Naive thymus-derived CD8-positive, alpha-beta T cell (primary cell): Measurements from ENCODE around the gene SLC23A1. TPM values are rescaled to one million over a fixed set of nuclear protein-coding genes. Genes with fewer than 3 reads are reported as not detected.
A peak's percentile ranks its signal among the peaks of the same experiment; 100 is the strongest.

Experiments used
- ATAC-seq, 2 donors: fragments of 150-1000 bp; cut with Tn5 transposase in 1 of 2; sonication (Bioruptor Pico), chemical (Tn5 transposase) in 1 of 2; 1 replicate in 1 of 2; 2 replicates in 1 of 2; pipeline ENCODE4 v1.10.0; 2021; ENCODE audit warnings: mild to moderate bottlenecking in 2 of 2, moderate library complexity in 2 of 2
- POLR2A ChIA-PET: fragments of 350-600 bp; sonication (Branson Sonifier 250); formaldehyde crosslinking; loops from one replicate; lab custom pipeline; 2021; ENCODE audit warnings: antibody characterized with exemption; lab: Charles Lee
- DNase-seq, 10 donors: peaks; one replicate each; pipeline versions ENCODE4 v3.0.0 to v3.0.0-alpha.2; 2020 to 2022
- H3K27ac Mint-ChIP-seq, 10 donors: one replicate each; pipeline ENCODE4 v1.8.0; 2020 to 2022; ENCODE audit warnings: mild to moderate bottlenecking in 10 of 10, mixed read lengths in 10 of 10, moderate library complexity in 4 of 10, inconsistent platforms in 1 of 10
- H3K27me3 Mint-ChIP-seq, 5 donors: one replicate each; pipeline ENCODE4 v1.8.0; 2021 to 2022; ENCODE audit warnings: mixed read lengths in 5 of 5
- H3K36me3 Mint-ChIP-seq, 3 donors: one replicate each; pipeline ENCODE4 v1.8.0; 2020 to 2022; ENCODE audit warnings: mixed read lengths in 3 of 3, mild to moderate bottlenecking in 2 of 3, inconsistent platforms in 1 of 3
- H3K4me1 Mint-ChIP-seq, 4 donors: one replicate each; pipeline ENCODE4 v1.8.0; 2021 to 2022; ENCODE audit warnings: mixed read lengths in 4 of 4
- H3K4me3 Mint-ChIP-seq, 10 donors: one replicate each; pipeline ENCODE4 v1.8.0; 2020 to 2022; ENCODE audit warnings: mild to moderate bottlenecking in 10 of 10, mixed read lengths in 10 of 10, moderate library complexity in 6 of 10, inconsistent platforms in 1 of 10
- H3K9me3 Mint-ChIP-seq, 9 donors: one replicate each; pipeline ENCODE4 v1.8.0; 2020 to 2022; ENCODE audit warnings: mixed read lengths in 9 of 9, mild to moderate bottlenecking in 3 of 9, inconsistent platforms in 1 of 9, moderate library complexity in 1 of 9
- polyA plus RNA-seq, 3 donors: library from polyadenylated mRNA; unstranded; fragments of 300-500 nt; fragmentation: Illumina TruSeq; gene quantifications; one replicate each; pipeline ENCODE4 v1.2.3, GENCODE V29; 2021
- total RNA-seq, 8 experiments: library from RNA in 2 of 8; stranded (reverse) in 2 of 8; gene quantifications; one replicate each; pipeline ENCODE4 v1.2.3 and lab custom pipeline; 2021 to 2026

SLC23A1 gene
- total and polyA plus RNA-seq, 5 experiments from 2014 or later, result 0.15 to 0.34 TPM; not detected in 3

DNA sequence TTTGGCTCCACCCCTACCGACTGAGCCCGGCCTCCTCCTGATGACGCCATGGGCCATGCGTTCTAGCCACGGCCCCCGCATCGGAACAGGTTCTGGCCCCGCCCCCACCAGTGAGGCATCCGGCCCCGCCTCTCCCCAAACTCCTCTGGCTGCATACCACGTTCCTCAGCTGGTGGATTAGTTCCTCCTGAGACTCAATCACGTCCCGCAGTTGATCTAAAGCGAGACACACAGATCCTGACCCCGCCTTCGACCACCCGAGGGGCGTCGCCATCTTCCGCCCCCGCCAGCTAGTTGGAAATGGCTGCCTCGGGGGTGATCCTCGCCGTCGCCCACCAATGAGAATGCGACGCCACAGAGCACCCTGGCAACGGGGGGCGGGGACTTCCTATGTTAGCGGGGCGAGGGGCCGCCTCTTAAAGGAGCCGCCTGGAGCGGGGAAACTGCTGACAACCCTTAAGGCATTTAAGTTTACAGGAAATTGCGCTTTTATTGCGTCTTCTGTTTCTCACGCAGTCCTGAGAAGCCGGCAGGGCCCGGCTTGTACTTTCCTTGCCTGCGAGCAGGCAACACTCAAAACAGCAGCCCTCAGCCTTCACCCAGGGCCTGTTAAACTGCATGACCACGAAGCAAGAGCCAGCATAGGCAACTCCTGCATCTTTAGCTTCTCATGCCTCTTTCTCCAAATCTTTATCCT, 20.8 kb upstream of the SLC23A1 start, which contains the start of gene SPATA24:
Gene SPATA24 (minus strand): TSS at position 303 of the 697 bp plus-strand sequence. CDS start 29 bp downstream, at position 274.
- ATAC-seq, result peak; percentile 89 to 91
- H3K27ac Mint-ChIP-seq, result peak within 1 kb of the TSS; percentile 95 to 100 (median 99)
- POLR2A ChIA-PET, result interaction anchor here (0.6 to 3.1 kb wide), 13 partner anchors 11 to 861 kb away, joined by 3 to 19 read pairs (median 4); partner anchors contain the start of genes DNAJC18, ETF1, MATR3 and PAIP2
- H3K9me3 Mint-ChIP-seq, result no peaks in the 10 kb centered on the region
- DNase-seq, result peak; percentile 94 to 99 (median 98)
- H3K27me3 Mint-ChIP-seq, result no peaks in the 10 kb centered on the region
- peaks cover 0 to 5% (median 4%) of the 10 kb centered on the region in 3 donors for H3K36me3 Mint-ChIP-seq
- H3K4me1 Mint-ChIP-seq, result peaks cover 24 to 45% (median 30%) of the 10 kb centered on the region in 4 donors
- H3K4me3 Mint-ChIP-seq, result peak within 1 kb of the TSS; percentile 87 to 99 (median 96)

DNA sequence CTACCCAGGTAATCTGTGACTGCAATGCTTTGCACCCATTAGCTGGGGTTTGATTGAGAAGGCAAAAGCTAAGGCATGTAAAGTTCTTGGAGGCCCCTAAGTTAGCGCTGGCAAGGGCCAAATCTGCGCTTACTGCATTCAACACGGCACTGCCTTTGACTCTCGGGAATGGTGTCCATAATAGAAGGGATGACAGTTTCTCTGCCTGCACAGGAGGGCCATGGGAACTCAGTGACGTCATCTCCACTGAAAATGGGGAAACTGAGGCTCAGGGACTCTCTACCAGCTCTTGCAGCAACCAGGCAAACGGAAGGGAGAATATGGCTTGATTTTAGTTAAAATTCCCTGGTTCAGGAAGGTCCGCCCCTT, 20.3 kb upstream of the SLC23A1 start:
- H3K9me3 Mint-ChIP-seq, result no peaks in the 10 kb centered on the region
- POLR2A ChIA-PET, result interaction anchor here (0.6 to 3.1 kb wide), 13 partner anchors 11 to 860 kb away, joined by 3 to 19 read pairs (median 4); partner anchors contain the start of genes DNAJC18, ETF1, MATR3 and PAIP2
- H3K4me3 Mint-ChIP-seq, result peak overlapping the region; percentile 87 to 99 (median 96)
- DNase-seq, result no peak
- peaks cover 0 to 5% (median 4%) of the 10 kb centered on the region in 3 donors for H3K36me3 Mint-ChIP-seq
- H3K27me3 Mint-ChIP-seq, result no peaks in the 10 kb centered on the region
- H3K4me1 Mint-ChIP-seq, result peaks cover 24 to 45% (median 30%) of the 10 kb centered on the region in 4 donors
- peak overlapping the region; percentile 95 to 100 (median 99) for H3K27ac Mint-ChIP-seq
- no peak for ATAC-seq

DNA sequence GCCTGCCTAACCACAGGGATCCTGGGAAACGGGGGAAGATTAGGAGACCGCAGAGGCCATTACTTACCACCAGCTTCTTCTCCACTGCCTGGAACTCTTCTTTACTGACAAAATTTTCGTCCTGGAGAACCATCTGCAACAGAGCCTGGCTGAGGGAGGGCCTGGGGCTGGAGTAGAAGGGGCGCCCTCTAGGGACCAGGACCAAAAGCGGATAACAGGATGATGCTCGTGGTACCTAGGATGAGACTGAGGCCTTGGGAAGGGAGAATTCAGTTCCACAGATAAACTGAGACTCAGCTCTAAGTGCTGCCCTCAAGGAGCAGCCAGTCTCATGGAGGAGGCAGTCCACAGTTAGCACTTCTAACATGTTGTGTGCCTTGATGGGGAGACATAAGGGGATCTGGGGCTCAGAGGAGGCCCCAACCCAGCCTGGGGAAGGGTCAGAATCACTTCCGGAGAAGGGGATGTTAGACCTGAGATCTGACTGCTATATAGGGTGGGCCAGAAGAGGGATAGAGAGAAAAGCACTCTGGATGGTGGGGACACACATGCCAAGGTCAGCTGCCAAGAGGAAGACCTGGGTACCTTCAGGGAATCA, 19.6 kb upstream of the SLC23A1 start:
- H3K4me3 Mint-ChIP-seq, result peak overlapping the region; percentile 87 to 99 (median 96)
- peaks cover 20 to 39% (median 27%) of the 10 kb centered on the region in 4 donors for H3K4me1 Mint-ChIP-seq
- H3K36me3 Mint-ChIP-seq, result peaks cover 0 to 5% (median 4%) of the 10 kb centered on the region in 3 donors
- DNase-seq, result no peak
- POLR2A ChIA-PET, result interaction anchor here (0.6 to 3.1 kb wide), 6 partner anchors 10 to 109 kb away, joined by 4 to 19 read pairs (median 8); partner anchors contain the start of genes MATR3, PAIP2 and STING1
- H3K9me3 Mint-ChIP-seq, result no peaks in the 10 kb centered on the region
- H3K27ac Mint-ChIP-seq, result peak overlapping the region in 9 of 10 donors; percentile 95 to 100 (median 99)
- H3K27me3 Mint-ChIP-seq, result no peaks in the 10 kb centered on the region
- ATAC-seq, result no peak

DNA sequence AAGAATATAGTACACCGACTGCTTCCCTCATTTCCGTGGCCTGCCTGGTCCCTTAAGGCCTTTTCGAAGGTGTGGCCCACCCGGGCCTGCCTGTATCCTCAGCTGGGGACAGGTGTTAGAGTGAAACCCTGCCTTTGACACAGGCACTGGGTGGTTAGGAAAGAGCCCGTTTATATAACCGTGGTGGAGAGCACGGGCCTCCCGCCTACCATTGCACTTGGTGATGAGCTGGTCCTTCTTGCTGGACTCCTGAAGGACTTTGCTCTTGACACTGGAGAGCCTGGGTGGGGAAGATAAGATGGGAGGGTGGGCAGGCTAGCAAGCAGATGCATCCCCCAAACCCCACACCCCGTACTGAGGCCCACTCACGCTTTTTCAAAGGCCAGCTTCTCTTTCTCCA, 18.4 kb upstream of the SLC23A1 start:
- Mint-ChIP-seq H3K4me3 (peak overlapping the region in 1 of 10 donors; percentile 26), H3K27ac (peak overlapping the region in 1 of 10 donors; percentile 33), H3K4me1 (peaks cover 15 to 31% (median 22%) of the 10 kb centered on the region in 4 donors), H3K9me3 (no peaks in the 10 kb centered on the region), H3K27me3 (no peaks in the 10 kb centered on the region), H3K36me3 (peaks cover 0 to 5% (median 4%) of the 10 kb centered on the region in 3 donors)
- ATAC-seq (no peak), DNase-seq (no peak)
- POLR2A ChIA-PET, result interaction anchor here (0.7 to 3.1 kb wide), 2 partner anchors 9 to 60 kb away, joined by 3 to 19 read pairs; partner anchors contain the start of gene PAIP2

DNA sequence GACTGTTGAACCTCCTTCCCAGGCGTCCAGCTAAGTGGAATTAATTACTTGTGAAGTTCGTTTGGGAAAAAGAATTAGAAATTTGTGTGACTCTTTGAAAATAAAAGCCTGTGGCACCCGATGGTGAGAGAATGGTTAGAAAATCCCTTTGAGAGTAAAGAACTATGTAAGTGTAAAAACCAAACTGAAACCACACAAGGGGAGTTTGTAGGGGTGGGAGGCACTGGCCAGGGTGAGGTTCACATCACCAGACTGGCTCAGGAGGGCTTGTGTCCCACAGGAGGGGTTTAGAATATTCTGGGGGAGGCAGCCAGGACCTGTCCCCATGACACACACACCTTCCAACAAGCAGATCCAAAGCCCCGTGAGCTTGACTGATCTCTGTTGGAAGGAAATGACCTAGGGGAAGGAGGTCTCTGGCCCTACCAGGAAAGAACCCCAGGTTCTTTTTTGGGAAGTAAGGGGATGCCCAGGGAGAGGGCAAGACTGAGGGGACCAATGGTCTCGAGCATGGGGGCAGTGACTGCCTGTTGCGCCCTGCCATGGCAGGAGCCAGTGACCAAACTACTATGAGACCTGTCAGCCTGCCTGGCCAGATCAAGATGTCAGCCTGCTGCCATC, 16.5 kb upstream of the SLC23A1 start:
- POLR2A ChIA-PET, result interaction anchor here (0.7 to 1.3 kb wide), 2 partner anchors 26 to 58 kb away, joined by 3 read pairs; partner anchors contain the start of gene PAIP2
- no peaks in the 10 kb centered on the region for H3K9me3 Mint-ChIP-seq
- H3K4me3 Mint-ChIP-seq, result no peak overlapping the region
- ATAC-seq, result no peak
- H3K4me1 Mint-ChIP-seq, result peaks cover 16 to 27% (median 21%) of the 10 kb centered on the region in 4 donors
- no peak for DNase-seq
- peaks cover 0 to 5% (median 4%) of the 10 kb centered on the region in 3 donors for H3K36me3 Mint-ChIP-seq
- H3K27me3 Mint-ChIP-seq, result peaks cover 0 to 1% (median 0%) of the 10 kb centered on the region in 5 donors
- peak overlapping the region in 1 of 10 donors; percentile 26 for H3K27ac Mint-ChIP-seq

DNA sequence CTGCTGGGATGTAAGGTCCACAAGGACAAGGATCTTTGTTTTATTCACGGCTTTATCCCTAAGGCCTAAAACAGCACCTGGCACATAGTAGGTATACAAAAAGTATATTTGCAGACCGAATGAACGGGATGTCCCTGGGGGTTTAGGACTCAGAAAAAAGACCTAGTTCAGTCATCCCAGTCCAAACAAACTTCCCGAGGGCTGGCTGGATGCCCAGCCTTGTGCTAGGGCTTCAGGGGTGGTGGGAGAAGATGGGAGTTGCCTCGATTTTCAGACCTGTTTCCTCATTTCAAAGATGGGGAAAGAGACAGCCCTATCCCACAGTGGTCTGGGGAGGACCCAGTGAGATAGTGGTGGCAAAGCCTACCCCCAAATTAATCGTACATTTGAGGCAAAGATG, 14.8 kb upstream of the SLC23A1 start:
- ATAC-seq (no peak), DNase-seq (no peak)
- Mint-ChIP-seq H3K36me3 (peaks cover 0 to 5% (median 4%) of the 10 kb centered on the region in 3 donors), H3K4me1 (peaks cover 4 to 16% (median 12%) of the 10 kb centered on the region in 4 donors), H3K27ac (no peak overlapping the region), H3K27me3 (peaks cover 0 to 1% (median 0%) of the 10 kb centered on the region in 5 donors), H3K4me3 (no peak overlapping the region), H3K9me3 (no peaks in the 10 kb centered on the region)
- POLR2A ChIA-PET, result no interaction called here

DNA sequence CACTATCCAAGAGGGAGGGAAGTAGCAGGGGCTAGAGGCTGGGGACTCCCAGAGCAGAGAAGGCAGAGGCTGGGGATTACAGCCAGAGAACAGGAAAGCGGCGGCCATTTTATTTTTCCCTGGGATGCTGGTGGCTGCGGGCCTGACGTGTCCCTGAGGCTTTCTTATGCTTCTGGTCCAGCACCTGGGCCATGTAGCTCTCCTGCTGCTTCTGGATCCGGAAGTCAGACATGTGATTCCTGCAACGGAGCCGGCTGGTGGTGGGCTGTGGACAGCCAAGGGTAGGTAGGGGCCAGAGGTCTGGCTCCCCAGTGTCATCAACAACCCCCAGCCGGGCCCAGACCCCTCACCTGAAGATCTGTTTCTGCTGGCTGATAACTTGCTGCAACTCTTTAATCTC, 13.6 kb upstream of the SLC23A1 start:
- H3K4me3 Mint-ChIP-seq, result no peak overlapping the region
- POLR2A ChIA-PET, result interaction anchor here (1.6 kb wide), 1 partner anchor 103 kb away, joined by 4 read pairs; the partner anchor contains the start of gene MATR3
- H3K27me3 Mint-ChIP-seq, result peaks cover 0 to 1% (median 0%) of the 10 kb centered on the region in 5 donors
- ATAC-seq, result no peak
- peak in 1 of 10 donors; percentile 40 for DNase-seq
- H3K27ac Mint-ChIP-seq, result no peak overlapping the region
- H3K36me3 Mint-ChIP-seq, result peaks cover 0 to 5% (median 4%) of the 10 kb centered on the region in 3 donors
- peaks cover 6 to 15% (median 11%) of the 10 kb centered on the region in 4 donors for H3K4me1 Mint-ChIP-seq
- H3K9me3 Mint-ChIP-seq, result no peaks in the 10 kb centered on the region

DNA sequence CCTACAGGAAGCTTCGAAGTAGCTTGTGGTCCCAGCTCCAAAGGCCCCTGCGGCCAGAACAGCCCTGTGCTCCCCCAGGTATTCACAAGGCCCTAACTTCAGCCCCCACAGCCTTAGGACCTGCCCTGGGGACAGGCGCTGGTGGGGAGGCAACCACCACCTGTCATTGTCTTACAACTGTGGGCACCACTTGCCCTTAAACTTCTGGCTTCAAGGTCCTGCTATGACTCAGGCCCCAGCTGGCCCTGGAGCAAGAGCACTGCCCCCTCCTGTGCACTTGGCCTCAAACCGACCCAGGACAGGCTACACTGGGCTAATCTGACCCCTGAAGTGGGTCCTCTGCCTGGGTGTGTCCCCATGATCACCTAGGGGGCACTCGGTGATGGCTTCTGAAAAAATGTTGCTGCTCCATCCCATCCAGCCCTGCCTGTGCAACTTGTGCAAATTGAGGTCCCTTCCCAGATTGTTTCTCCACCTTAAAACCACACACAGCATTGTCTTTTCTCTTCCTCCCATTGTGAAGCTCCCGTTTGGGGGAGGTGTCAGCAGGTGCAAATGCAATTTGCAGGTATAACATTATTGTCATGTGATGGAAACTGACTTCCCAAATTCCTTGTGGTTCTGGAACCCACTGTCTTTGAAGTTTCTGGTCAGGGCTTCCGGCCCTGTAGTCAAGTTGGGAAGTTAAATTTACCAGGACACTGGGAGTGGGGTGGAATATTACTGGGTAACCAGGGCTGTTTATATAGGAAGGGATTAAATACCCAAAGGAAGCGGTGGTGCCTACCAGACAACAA, 12.9 kb upstream of the SLC23A1 start:
- peak overlapping the region in 1 of 10 donors; percentile 19 for H3K27ac Mint-ChIP-seq

DNA sequence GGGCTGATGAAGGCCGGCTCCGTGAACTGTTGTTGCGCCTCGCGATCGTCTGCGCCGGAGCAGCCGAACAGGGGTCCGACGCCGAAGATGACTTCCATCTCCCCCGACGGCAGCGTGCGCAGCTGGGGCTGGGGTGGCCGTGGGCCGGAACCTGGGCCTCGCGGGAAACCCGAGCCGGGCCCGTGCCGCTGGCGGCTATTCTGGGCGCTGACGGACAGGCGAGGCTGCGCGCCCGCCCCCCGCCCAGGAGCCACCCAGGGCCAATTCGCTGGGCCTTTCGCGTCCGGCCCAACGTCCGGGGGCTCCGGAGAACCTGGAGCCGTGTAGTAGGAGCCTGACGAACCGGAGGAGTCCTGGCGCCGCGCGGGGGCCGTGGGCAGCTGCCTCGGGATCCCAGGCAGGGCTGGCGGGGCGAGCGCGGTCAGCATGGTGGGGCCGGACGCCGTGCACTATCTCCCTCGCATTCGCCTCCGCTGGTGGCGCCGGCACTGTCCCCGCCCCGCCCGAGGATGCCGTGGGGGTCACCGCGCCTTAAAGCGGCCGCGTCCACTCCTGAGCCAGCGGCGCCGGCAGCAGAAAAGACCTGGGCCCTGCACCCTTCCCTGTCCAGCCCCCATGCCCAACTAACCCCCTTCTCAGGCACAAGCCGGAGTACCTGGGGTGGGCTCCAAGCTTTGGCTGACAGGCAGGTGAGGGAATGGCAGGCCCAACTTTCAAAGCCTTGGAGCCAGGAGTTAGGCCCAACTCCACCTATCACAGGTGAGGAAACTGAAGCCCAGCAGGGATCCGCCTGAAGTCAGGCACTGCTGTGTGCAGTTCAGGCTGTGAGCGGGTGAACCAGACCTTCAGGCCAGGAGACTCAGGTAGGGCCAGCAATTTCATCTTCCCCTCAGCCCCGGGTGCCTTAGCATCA, 11.8 kb upstream of the SLC23A1 start, which contains the start of gene PROB1:
Gene PROB1 (minus strand): TSS at position 451 of the 913 bp plus-strand sequence. CDS start 23 bp downstream, at position 428.
- Mint-ChIP-seq H3K27ac (no peak within 1 kb of the TSS), H3K27me3 (peaks cover 0 to 1% (median 0%) of the 10 kb centered on the region in 5 donors), H3K4me1 (peaks cover 15 to 33% (median 29%) of the 10 kb centered on the region in 4 donors), H3K36me3 (peaks cover 0 to 4% (median 3%) of the 10 kb centered on the region in 3 donors), H3K4me3 (peak within 1 kb of the TSS in 9 of 10 donors; percentile 30 to 94 (median 90)), H3K9me3 (no peaks in the 10 kb centered on the region)
- POLR2A ChIA-PET, result interaction anchor here (0.6 to 4.0 kb wide), 5 partner anchors 8 to 101 kb away, joined by 3 to 19 read pairs (median 7); partner anchors contain the start of genes MATR3, PAIP2 and SPATA24
- ATAC-seq, result no peak
- no peak for DNase-seq

More for the DNA sequence above, 12.9 kb upstream of the SLC23A1 start:
- Mint-ChIP-seq H3K4me3 (peak overlapping the region in 4 of 10 donors; percentile 25 to 54 (median 29)), H3K36me3 (peaks cover 0 to 4% (median 3%) of the 10 kb centered on the region in 3 donors), H3K9me3 (no peaks in the 10 kb centered on the region), H3K4me1 (peaks cover 9 to 21% (median 18%) of the 10 kb centered on the region in 4 donors), H3K27me3 (peaks cover 0 to 1% (median 0%) of the 10 kb centered on the region in 5 donors)
- POLR2A ChIA-PET, result interaction anchor here (0.6 to 1.6 kb wide), 2 partner anchors 22 to 102 kb away, joined by 4 to 7 read pairs; partner anchors contain the start of gene MATR3
- DNase-seq (no peak), ATAC-seq (no peak)

DNA sequence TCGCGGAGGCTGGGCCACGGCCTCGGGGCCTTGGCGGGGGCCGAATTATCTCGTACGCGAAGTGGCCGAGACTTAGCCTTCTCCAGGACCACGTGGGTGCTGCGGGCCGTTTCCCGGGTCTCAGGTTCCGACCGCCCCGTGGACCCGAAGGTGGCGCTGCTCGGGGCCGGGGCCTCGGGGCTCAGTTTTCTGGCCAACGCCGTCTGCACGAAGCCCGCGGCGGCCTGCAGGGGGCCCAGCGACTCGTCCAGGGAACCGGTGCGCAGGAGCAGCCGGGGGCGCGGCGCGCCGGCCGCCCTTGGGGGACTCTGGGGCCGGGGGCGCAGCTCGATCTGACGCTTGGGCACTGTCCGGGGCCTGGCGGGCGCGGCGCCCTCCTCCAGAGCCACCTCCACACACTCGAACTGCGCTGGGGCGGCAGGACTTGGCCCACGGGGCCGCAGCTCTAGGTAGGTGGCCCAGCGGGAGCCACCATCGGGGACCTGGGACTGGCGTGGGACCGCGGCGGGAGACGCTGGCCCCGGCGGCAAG, 11.1 kb upstream of the SLC23A1 start:
- H3K4me3 Mint-ChIP-seq, result peak overlapping the region in 8 of 10 donors; percentile 84 to 94 (median 90)
- H3K36me3 Mint-ChIP-seq, result peaks cover 0 to 1% (median under 1%) of the 10 kb centered on the region in 3 donors
- H3K4me1 Mint-ChIP-seq, result peaks cover 19 to 40% (median 34%) of the 10 kb centered on the region in 4 donors
- ATAC-seq (peak; percentile 19 to 39), DNase-seq (peak in 6 of 10 donors; percentile 26 to 75 (median 50))
- POLR2A ChIA-PET, result interaction anchor here (0.6 to 4.0 kb wide), 3 partner anchors 9 to 100 kb away, joined by 3 to 19 read pairs (median 9); partner anchors contain the start of genes MATR3 and SPATA24
- H3K27ac Mint-ChIP-seq, result no peak overlapping the region
- H3K27me3 Mint-ChIP-seq, result peaks cover 0 to 1% (median 0%) of the 10 kb centered on the region in 5 donors
- no peaks in the 10 kb centered on the region for H3K9me3 Mint-ChIP-seq
